Measurements from ENCODE around the gene GPC3. TPM values are rescaled to one million over a fixed set of nuclear protein-coding genes. Genes with fewer than 3 reads are reported as not detected.

Gene GPC3
- total RNA-seq, 2 experiments from 2014 or later, result 0.58 to 0.63 TPM

GRCh38 chrX:133639726-133640125 is 345.7 kb downstream of the GPC3 start:
- TF ChIP-seq CTCF (IDR thresholded peaks at IDR 0.05), result no peak
- H3K36me3 Mint-ChIP-seq (ENCODE audit: low read depth), result no peaks in the 10 kb centered on the region
- ATAC-seq (no peak), DNase-seq (no peak)
- H3K9me3 Mint-ChIP-seq, result no peaks in the 10 kb centered on the region
- no peaks in the 10 kb centered on the region for H3K27me3 Mint-ChIP-seq
- H3K4me1 Mint-ChIP-seq (ENCODE audit: low read depth), result no peaks in the 10 kb centered on the region
- intact Hi-C loops (cut with micrococcal nuclease), result no loop called here
- ChIA-PET CTCF (no interaction called here), POLR2A (no interaction called here)
- H3K27ac Mint-ChIP-seq, result no peak overlapping the region
- H3K4me3 Mint-ChIP-seq, result no peak overlapping the region

- H3K27me3 Mint-ChIP-seq, result no peaks in the 10 kb centered on the region
- H3K27ac Mint-ChIP-seq, result no peak overlapping the region
- H3K36me3 Mint-ChIP-seq (ENCODE audit: low read depth), result no peaks in the 10 kb centered on the region
- intact Hi-C loops (cut with micrococcal nuclease), result no loop called here
- CTCF ChIA-PET, result no interaction called here
- DNase-seq (no peak), ATAC-seq (no peak)
- H3K4me3 Mint-ChIP-seq, result no peak overlapping the region
- no peak for TF ChIP-seq CTCF (IDR thresholded peaks at IDR 0.05)
- POLR2A ChIA-PET, result no interaction called here
- H3K9me3 Mint-ChIP-seq, result no peaks in the 10 kb centered on the region
- no peaks in the 10 kb centered on the region for H3K4me1 Mint-ChIP-seq (ENCODE audit: low read depth)
Observed at GRCh38 chrX:133638285-133638684, 347.1 kb downstream of the GPC3 start.

GRCh38 chrX:133637765-133638164 is 347.6 kb downstream of the GPC3 start:
- no peak for TF ChIP-seq CTCF (IDR thresholded peaks at IDR 0.05)
- no peak overlapping the region for H3K4me3 Mint-ChIP-seq

DNA sequence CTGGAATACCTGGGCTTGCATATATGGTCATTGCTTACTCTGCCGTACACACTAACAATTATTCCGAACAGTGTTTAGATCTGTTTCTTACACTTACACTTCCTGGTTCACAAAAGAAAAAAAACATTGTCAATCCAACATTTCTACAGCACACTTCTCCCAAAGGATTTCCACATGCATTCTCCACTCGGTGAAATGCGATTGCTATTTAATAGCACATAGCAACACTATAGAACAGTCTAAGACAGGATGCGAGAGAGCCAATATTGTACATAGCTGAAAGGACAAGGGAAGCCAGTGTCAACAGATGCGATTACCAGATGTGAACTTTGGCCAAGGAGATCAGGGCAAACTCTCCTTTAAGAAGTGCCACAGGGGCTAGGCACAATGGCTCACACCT is 349.4 kb downstream of the GPC3 start:
- ChIA-PET CTCF (no interaction called here), POLR2A (no interaction called here)
- DNase-seq (no peak), ATAC-seq (no peak)
- H3K4me1 Mint-ChIP-seq (ENCODE audit: low read depth), result no peaks in the 10 kb centered on the region
- no peak overlapping the region for H3K27ac Mint-ChIP-seq
- H3K27me3 Mint-ChIP-seq, result no peaks in the 10 kb centered on the region
- no peak overlapping the region for H3K4me3 Mint-ChIP-seq
- no peaks in the 10 kb centered on the region for H3K9me3 Mint-ChIP-seq
- TF ChIP-seq CTCF (IDR thresholded peaks at IDR 0.05), result no peak
- intact Hi-C loops (cut with micrococcal nuclease), result no loop called here
- no peaks in the 10 kb centered on the region for H3K36me3 Mint-ChIP-seq (ENCODE audit: low read depth)

More at GRCh38 chrX:133637765-133638164, 347.6 kb downstream of the GPC3 start:
- ATAC-seq, result no peak
- Mint-ChIP-seq H3K36me3 (ENCODE audit: low read depth) (no peaks in the 10 kb centered on the region), H3K4me1 (ENCODE audit: low read depth) (no peaks in the 10 kb centered on the region), H3K9me3 (no peaks in the 10 kb centered on the region), H3K27ac (no peak overlapping the region), H3K27me3 (no peaks in the 10 kb centered on the region)
- no peak for DNase-seq
- intact Hi-C loops (cut with micrococcal nuclease), result no loop called here
- ChIA-PET POLR2A (no interaction called here), CTCF (no interaction called here)

DNA sequence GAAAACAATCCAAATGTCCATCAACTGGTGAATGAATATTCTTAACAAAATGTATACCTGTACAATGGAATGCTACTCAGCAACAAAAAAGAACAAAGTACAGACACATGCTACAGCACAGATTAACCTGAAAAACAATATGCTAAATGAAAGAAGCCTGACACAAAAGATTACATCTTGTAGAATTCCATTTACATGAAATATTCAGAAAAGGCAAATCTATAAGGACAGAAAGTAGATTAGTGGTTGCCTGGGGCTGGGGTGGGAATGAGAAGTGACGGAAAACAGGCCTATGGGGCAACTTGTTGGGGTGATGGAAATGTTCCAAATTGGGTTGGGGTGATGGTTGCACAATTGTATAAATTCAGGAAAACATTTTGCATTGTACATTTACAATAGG is 351.0 kb downstream of the GPC3 start:
- no peak for TF ChIP-seq CTCF (IDR thresholded peaks at IDR 0.05)
- ChIA-PET CTCF (no interaction called here), POLR2A (no interaction called here)
- H3K27ac Mint-ChIP-seq, result no peak overlapping the region
- H3K4me1 Mint-ChIP-seq (ENCODE audit: low read depth), result no peaks in the 10 kb centered on the region
- ATAC-seq (no peak), DNase-seq (no peak)
- H3K36me3 Mint-ChIP-seq (ENCODE audit: low read depth), result no peaks in the 10 kb centered on the region
- no peak overlapping the region for H3K4me3 Mint-ChIP-seq
- intact Hi-C loops (cut with micrococcal nuclease), result no loop called here
- no peaks in the 10 kb centered on the region for H3K9me3 Mint-ChIP-seq
- no peaks in the 10 kb centered on the region for H3K27me3 Mint-ChIP-seq

Measured in activated CD8-positive, alpha-beta T cell treated with anti-CD3 and anti-CD28 coated beads for 36 hours (primary cell).